WTC11 (cell line): Measurements from ENCODE around the gene ZFYVE1. TPM values are rescaled to one million over a fixed set of nuclear protein-coding genes. Genes with fewer than 3 reads are reported as not detected.

Experiments
- ATAC-seq: fragments of 200-7000 bp; cut with Tn5 transposase; 2 replicates; pipeline ENCODE4 v1.10.0; 2021; ENCODE audit warnings: mild to moderate bottlenecking, moderate library complexity
- CTCF ChIA-PET: fragments of 300-600 bp; sonication (Branson Sonifier 250); formaldehyde crosslinking; loops from one replicate; lab custom pipeline; 2021; ENCODE audit warnings: antibody characterized with exemption; lab: Charles Lee
- POLR2A ChIA-PET: fragments of 350-600 bp; sonication (Branson Sonifier 250); formaldehyde crosslinking; loops from one replicate; lab custom pipeline; 2021; ENCODE audit warnings: antibody characterized with exemption; lab: Charles Lee
- DNase-seq: peaks from one replicate; pipeline ENCODE4 v3.0.0; 2021; ENCODE audit warnings: low spot score
- H3K27ac Mint-ChIP-seq: 2 replicates; pipeline ENCODE4 v1.8.0; 2021; ENCODE audit warnings: mixed read lengths
- H3K27me3 Mint-ChIP-seq: 2 replicates; pipeline ENCODE4 v1.8.0; 2021; ENCODE audit warnings: low read depth, mild to moderate bottlenecking, moderate library complexity, mixed read lengths
- H3K36me3 Mint-ChIP-seq: 2 replicates; pipeline ENCODE4 v1.8.0; 2021; ENCODE audit warnings: mixed read lengths
- H3K4me1 Mint-ChIP-seq: 2 replicates; pipeline ENCODE4 v1.8.0; 2022; ENCODE audit warnings: mixed read lengths
- H3K4me3 Mint-ChIP-seq: 2 replicates; pipeline ENCODE4 v1.8.0; 2021; ENCODE audit warnings: mild to moderate bottlenecking, moderate library complexity, mixed read lengths
- H3K9me3 Mint-ChIP-seq: 2 replicates; pipeline ENCODE4 v1.8.0; 2021; ENCODE audit warnings: mixed read lengths
- ARID4B ChIP-seq: sonication (generic); formaldehyde crosslinking; IDR thresholded peaks from 2 replicates; pipeline ENCODE4 v1.8.0; 2023; ENCODE audit warnings: missing genetic modification reagents, mild to moderate bottlenecking, borderline replicate concordance
- CBFB ChIP-seq: sonication (generic); formaldehyde crosslinking; IDR thresholded peaks from 2 replicates; pipeline ENCODE4 v1.8.1; 2022; ENCODE audit warnings: mild to moderate bottlenecking, low read depth, missing genetic modification reagents
- ETV6 ChIP-seq: sonication (generic); formaldehyde crosslinking; IDR thresholded peaks from 2 replicates; pipeline ENCODE4 v1.8.1; 2022; ENCODE audit warnings: mild to moderate bottlenecking, missing genetic modification reagents
- NFATC4 ChIP-seq: fragments of 250-450 bp; sonication (Bioruptor Pico); IDR thresholded peaks from 2 replicates; pipeline ENCODE4 v1.9.0; 2021; ENCODE audit warnings: mild to moderate bottlenecking
- NR2C2 ChIP-seq: sonication (generic); formaldehyde crosslinking; IDR thresholded peaks from 2 replicates; pipeline ENCODE4 v1.8.0; 2022; ENCODE audit warnings: mild to moderate bottlenecking, missing genetic modification reagents
- OVOL2 ChIP-seq: fragments of 250-450 bp; sonication (Bioruptor Pico); IDR thresholded peaks from 2 replicates; pipeline ENCODE4 v1.9.0; 2021; ENCODE audit warnings: mild to moderate bottlenecking, borderline replicate concordance
- PREB ChIP-seq: sonication (generic); formaldehyde crosslinking; IDR thresholded peaks from 2 replicates; pipeline ENCODE4 v1.8.1; 2022; ENCODE audit warnings: mild to moderate bottlenecking, missing genetic modification reagents, moderate library complexity, borderline replicate concordance
- TCF7 ChIP-seq: sonication (generic); formaldehyde crosslinking; IDR thresholded peaks from 2 replicates; pipeline ENCODE4 v1.8.0; 2022; ENCODE audit warnings: mild to moderate bottlenecking, low read depth, missing genetic modification reagents, moderate library complexity
- TEAD4 ChIP-seq: sonication (generic); formaldehyde crosslinking; IDR thresholded peaks from 2 replicates; pipeline ENCODE4 v1.8.0; 2022; ENCODE audit warnings: mild to moderate bottlenecking, missing genetic modification reagents
- TP53 ChIP-seq: sonication (generic); formaldehyde crosslinking; IDR thresholded peaks from 2 replicates; pipeline ENCODE4 v1.8.1; 2023; ENCODE audit warnings: mild to moderate bottlenecking, missing genetic modification reagents
- USF2 ChIP-seq: sonication (generic); formaldehyde crosslinking; IDR thresholded peaks from 2 replicates; pipeline ENCODE4 v1.8.1; 2023; ENCODE audit warnings: mild to moderate bottlenecking, missing genetic modification reagents, moderate library complexity
- ZBTB43 ChIP-seq: sonication (generic); formaldehyde crosslinking; IDR thresholded peaks from 2 replicates; pipeline ENCODE4 v1.8.1; 2023; ENCODE audit warnings: mild to moderate bottlenecking, missing genetic modification reagents
- ZNF138 ChIP-seq: sonication (generic); formaldehyde crosslinking; conservative IDR thresholded peaks from 2 replicates; pipeline ENCODE4 v1.8.1; 2022; ENCODE audit warnings: mild to moderate bottlenecking, moderate library complexity, missing genetic modification reagents
- ZNF219 ChIP-seq: sonication (generic); formaldehyde crosslinking; IDR thresholded peaks from 2 replicates; pipeline ENCODE4 v1.8.0; 2023; ENCODE audit warnings: missing genetic modification reagents, mild to moderate bottlenecking, borderline replicate concordance
- ZNF281 ChIP-seq: sonication (generic); formaldehyde crosslinking; IDR thresholded peaks from 2 replicates; pipeline ENCODE4 v1.8.0; 2023; ENCODE audit warnings: mild to moderate bottlenecking, missing genetic modification reagents
- ZNF425 ChIP-seq: fragments of 250-450 bp; sonication (Bioruptor Pico); conservative IDR thresholded peaks from 2 replicates; pipeline ENCODE4 v1.9.0; 2021; ENCODE audit warnings: mild to moderate bottlenecking
- ZNF512 ChIP-seq: sonication (generic); formaldehyde crosslinking; IDR thresholded peaks from 2 replicates; pipeline ENCODE4 v1.8.1; 2022; ENCODE audit warnings: missing genetic modification reagents, borderline replicate concordance
- total RNA-seq: library from RNA; stranded (reverse); gene quantifications from 3 replicates; pipeline ENCODE4 v1.2.3, GENCODE V29; 2021

Gene ZFYVE1
- total RNA-seq, 1 experiment from 2014 or later, result 12.8 TPM

- 0 out of 2 replicates have a peak, but pooled peaks have one; percentile 48 for TF ChIP-seq ZNF281 (CRISPR knock-in tag)
- 0 out of 2 replicates have a peak, but pooled peaks have one; percentile 59 for TF ChIP-seq ZBTB43
- TF ChIP-seq TCF7 (CRISPR knock-in tag), result 0 out of 2 replicates have a peak, but pooled peaks have one; percentile 39
- peak; percentile 93; the same call in 1 of the 2 replicates for TF ChIP-seq ARID4B (CRISPR knock-in tag)
- TF ChIP-seq ZNF512, result no peak
- no peak for TF ChIP-seq NR2C2 (CRISPR knock-in tag)
- 0 out of 2 replicates have a peak, but pooled peaks have one; percentile 64 for TF ChIP-seq TP53
- TF ChIP-seq NFATC4 (CRISPR knock-in tag), result no peak
- TF ChIP-seq ETV6 (CRISPR knock-in tag), result no peak
- TF ChIP-seq TEAD4, result no peak
Observed at GRCh38 chr14:72926292-72927028, 100.4 kb downstream of the ZFYVE1 start, which contains the start of gene DCAF4 (continued).

- CTCF ChIA-PET, result interaction anchor here (0.7 to 1.5 kb wide), 3 partner anchors 22 to 412 kb away, joined by 3 to 8 read pairs (median 3); no protein-coding TSS in a partner anchor
- TF ChIP-seq OVOL2 (CRISPR knock-in tag) (no peak), USF2 (CRISPR knock-in tag) (no peak), CBFB (CRISPR knock-in tag) (no peak), PREB (no peak), ZNF425 (no peak), ZNF138 (no peak), ZNF219 (CRISPR knock-in tag) (no peak), ZNF512 (no peak)
Observed at GRCh38 chr14:72925815-72926291, 101.1 kb downstream of the ZFYVE1 start.

More at GRCh38 chr14:72925815-72926291, 101.1 kb downstream of the ZFYVE1 start:
- H3K27ac Mint-ChIP-seq, result no peak overlapping the region
- no peaks in the 10 kb centered on the region for H3K9me3 Mint-ChIP-seq
- H3K4me1 Mint-ChIP-seq, result peaks cover 15% of the 10 kb centered on the region
- ATAC-seq, result peak; percentile 19
- DNase-seq, result no peak
- POLR2A ChIA-PET, result interaction anchor here (0.5 to 1.4 kb wide), 3 partner anchors 14 to 133 kb away, joined by 3 read pairs; partner anchors contain the start of gene RBM25
- H3K36me3 Mint-ChIP-seq, result no peaks in the 10 kb centered on the region
- peak overlapping the region; percentile 87 for H3K4me3 Mint-ChIP-seq
- peaks cover 20% of the 10 kb centered on the region for H3K27me3 Mint-ChIP-seq
